HG03565 (cell line): ENCODE measurements around the gene COLEC12.

Experiments
- ATAC-seq: cut with Tn5 transposase; IDR thresholded peaks from one replicate; pipeline ENCODE4 v1.9.1; 2021; ENCODE audit warnings: mild to moderate bottlenecking, moderate library complexity; ENCODE audit not compliant: unreplicated experiment

COLEC12 gene

GRCh38 chr18:476251-476664, 24.2 kb downstream of the COLEC12 start:
- no peak for ATAC-seq

- ATAC-seq = no peak
Observed at GRCh38 chr18:475202-476031, 25.1 kb downstream of the COLEC12 start.

- no peak for ATAC-seq
Observed at GRCh38 chr18:474416-474815, 26.1 kb downstream of the COLEC12 start.

DNA sequence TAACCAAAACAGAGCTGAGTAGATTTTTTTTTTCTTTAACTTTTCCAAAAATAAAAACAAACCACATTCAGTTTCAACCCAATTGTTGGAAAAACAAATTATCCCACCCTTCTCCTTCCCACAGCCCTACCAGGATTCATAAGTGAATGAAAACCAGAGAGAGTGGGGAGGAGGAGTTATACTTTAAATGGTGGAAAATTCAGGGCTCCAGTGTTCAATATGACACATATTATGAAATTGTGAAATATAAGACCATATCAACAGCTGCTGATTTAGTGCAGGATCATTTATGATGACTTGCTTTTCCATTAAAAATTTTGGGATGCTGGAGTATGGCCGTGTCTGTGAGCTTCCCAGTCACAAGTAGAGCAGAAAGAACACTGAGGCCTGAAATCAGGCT, 26.7 kb downstream of the COLEC12 start:
- no peak for ATAC-seq

- ATAC-seq = no peak
Observed at GRCh38 chr18:471716-472115, 28.8 kb downstream of the COLEC12 start.

- no peak for ATAC-seq
Observed at GRCh38 chr18:470661-471501, 29.6 kb downstream of the COLEC12 start.

GRCh38 chr18:468955-469790, 31.3 kb downstream of the COLEC12 start:
- ATAC-seq = no peak

DNA sequence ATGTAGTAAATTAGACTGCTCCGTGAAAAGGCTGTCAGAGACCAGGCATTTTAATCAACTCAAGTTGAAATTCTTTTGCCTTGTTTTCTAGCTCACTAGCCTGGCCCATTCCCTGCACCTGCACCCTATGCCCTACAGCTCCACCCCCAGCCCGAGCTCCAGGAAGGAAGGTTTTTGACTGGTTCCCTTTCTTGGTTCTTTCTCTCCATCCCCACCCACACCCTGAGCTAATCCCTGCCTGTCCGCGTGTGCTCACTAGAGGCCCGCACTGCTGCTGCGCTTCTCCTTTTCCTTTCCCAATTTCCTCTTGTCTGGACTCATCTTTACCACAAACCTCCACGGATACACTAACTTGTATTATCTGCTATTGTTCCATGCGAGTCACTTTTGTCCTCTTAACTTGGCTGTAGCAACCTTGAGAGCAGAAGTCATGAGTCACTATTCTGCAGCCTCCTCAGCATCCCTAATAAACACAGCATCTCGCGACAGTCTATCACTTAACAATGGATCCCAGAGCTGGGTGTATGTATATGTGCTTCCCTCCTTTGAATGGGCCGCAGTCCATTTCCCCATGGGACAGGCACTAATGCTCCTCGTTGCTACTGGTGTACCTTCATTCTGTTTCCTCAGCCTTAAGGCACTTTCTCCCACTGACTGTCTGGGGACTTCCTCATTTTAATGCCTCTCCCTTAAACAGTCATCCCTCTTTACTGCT, 36.5 kb downstream of the COLEC12 start:
- no peak for ATAC-seq

DNA sequence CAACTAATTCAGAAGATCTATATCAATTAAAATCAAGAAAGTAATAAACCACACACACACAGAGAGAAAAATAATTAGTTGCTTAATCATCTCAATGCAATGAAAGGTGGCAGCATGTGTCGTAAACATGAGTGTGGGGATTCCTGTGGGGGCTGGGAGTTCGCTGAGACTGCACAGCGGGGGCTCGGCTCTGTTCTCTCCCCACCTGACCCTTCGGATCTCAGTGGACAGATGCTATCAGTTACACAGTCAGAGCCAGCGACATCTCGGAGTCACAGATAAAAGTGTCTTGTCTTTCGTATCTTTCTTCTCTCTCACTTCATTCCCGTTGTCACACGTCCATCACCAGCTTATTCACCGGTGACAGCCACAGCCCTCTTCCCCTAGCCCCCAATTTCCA, 37.1 kb downstream of the COLEC12 start:
- ATAC-seq = no peak

DNA sequence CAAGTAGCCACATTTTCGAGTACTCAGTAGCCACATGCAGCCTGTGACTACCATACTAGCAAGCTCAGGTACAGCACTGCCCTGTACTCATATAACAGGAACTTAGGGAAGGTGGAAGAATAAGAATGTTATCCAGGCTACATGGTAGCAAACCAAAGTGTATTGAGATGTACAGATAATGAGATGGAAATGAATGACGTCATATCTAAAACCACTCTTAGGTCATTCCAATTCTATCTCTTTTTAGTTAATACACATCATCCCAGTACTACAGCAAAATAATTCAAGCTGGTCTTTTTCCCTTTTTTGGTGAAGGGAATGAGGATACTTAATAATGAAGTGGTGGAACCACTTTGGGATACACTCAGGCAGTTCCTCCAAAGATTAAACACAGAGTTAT, 38.7 kb downstream of the COLEC12 start:
- no peak for ATAC-seq

- ATAC-seq = no peak
Observed at GRCh38 chr18:460791-461190, 39.7 kb downstream of the COLEC12 start.

DNA sequence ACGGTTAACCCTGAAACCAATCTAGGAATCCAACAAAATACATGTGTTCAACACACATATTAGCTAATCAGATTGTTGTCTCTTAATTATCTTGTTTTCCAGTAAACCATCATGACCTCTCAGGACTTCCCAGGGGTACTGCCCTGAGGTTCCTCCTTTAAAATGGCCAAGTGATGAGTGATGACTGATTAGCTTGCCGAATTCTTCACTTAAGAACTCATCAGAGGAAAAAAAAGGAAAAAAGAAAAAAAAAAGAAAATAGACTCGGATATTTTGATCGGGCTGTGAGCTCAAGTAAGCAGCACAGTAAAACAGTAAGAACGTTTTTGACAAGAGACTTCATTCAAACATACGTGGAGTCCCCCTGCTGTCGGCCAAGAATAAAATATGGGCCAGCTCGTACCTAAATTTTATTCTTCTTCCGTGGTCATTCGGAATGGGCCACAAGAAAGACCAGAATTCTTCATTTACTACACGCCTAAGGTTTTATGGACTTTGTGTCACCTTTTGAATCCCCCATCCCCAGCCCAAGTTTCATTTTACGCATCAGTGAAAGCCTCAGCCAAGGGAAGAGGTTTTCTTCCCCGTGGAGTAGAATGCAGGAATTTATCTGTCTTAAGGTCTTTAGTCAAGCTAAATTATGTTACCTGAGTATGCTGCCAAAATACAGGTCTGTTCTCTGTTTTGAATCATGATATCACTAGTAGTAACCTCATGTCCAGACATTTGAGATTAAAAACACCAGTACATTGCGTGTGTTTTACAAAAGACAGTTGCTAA, 40.5 kb downstream of the COLEC12 start:
- no peak for ATAC-seq

- no peak for ATAC-seq
Observed at GRCh38 chr18:457521-458412, 42.7 kb downstream of the COLEC12 start.

DNA sequence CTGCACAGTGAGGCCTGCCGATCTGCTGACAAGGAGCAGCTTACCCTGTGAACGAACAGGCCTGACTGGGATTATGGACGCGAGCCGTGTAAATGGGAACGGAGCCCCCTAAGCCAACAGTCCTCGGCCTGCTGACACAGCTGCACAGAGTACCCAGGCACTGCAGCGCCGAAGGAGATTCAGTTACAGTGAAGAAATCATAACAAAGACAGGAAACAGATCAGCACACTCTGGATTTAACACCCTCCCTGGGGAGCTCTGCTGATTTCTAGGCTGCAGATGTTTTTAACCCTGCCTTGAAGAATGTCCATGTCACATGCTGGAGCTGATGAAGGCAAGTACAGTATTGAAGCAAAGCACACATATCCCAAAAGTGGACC, 43.4 kb downstream of the COLEC12 start:
- ATAC-seq = no peak

GRCh38 chr18:456361-457139, 44.0 kb downstream of the COLEC12 start:
- no peak for ATAC-seq

GRCh38 chr18:453400-453799, 47.1 kb downstream of the COLEC12 start:
- ATAC-seq = no peak

DNA sequence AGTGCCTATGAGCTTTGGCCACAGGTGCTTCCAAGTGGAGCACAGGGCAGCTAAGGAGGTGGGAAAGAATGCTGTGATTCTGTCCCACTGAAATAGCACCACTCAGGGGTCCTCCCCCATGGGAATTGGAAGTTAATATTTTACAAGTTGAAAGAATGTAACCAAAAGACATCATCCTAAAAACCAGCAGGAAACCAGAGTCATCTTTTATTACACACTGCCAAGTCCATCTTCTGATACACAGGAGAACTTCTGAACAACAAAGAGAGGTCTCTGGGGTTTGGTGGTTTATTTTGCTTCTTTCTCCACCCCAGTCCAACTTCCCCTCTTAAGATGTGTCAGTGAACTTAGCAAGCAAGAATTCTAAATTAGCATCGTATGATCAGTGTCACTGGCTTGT, 47.7 kb downstream of the COLEC12 start:
- ATAC-seq = no peak

- no peak for ATAC-seq
Observed at GRCh38 chr18:449374-449773, 51.1 kb downstream of the COLEC12 start.
